Pancreas (tissue), 10 donors: ENCODE data around the gene IGSF11. TPM values are rescaled to one million over a fixed set of nuclear protein-coding genes. Genes with fewer than 3 reads are reported as not detected.
A peak's percentile ranks its signal among the peaks of the same experiment; 100 is the strongest.
"Not testable (repeated sequence)": the region's sequence is repeated elsewhere in the genome, so short reads cannot be mapped to it uniquely, and the experiment has no call there.

Source experiments
- ATAC-seq, 4 donors: fragments of 200-7000 bp; cut with Tn5 transposase; one replicate each; pipeline versions ENCODE4 v1.8.0 to v1.9.1; 2020; ENCODE audit warnings: mild to moderate bottlenecking in 4 of 4, moderate library complexity in 4 of 4
- DNase-seq, 6 donors: peaks; one replicate each; pipeline ENCODE4 v3.0.0-alpha.2; 2020
- FAIRE-seq: peaks from 2 replicates; lab custom pipeline; 2012; peaks lifted over from hg19 to GRCh38; lab: Jason Lieb, UNC
- H3K27ac ChIP-seq, 4 donors: fragments of 200-600 bp; sonication (generic); 1 replicate in 3 of 4; 2 replicates in 1 of 4; pipeline versions ENCODE4 v1.5.0 to v1.8.0; 2020
- H3K27me3 ChIP-seq, 4 donors: fragments of 200-600 bp; one replicate each; pipeline ENCODE4 v1.8.0; 2021
- H3K36me3 ChIP-seq, 3 donors: fragments of 200-600 bp; sonication (generic) in 1 of 3; one replicate each; pipeline versions ENCODE4 v1.5.0 to v1.8.0; 2020 to 2021
- H3K4me1 ChIP-seq, 3 donors: fragments of 200-600 bp; one replicate each; pipeline ENCODE4 v1.8.0; 2021
- H3K4me3 ChIP-seq, 4 donors: fragments of 200-600 bp; sonication (generic) in 2 of 4; one replicate each; pipeline versions ENCODE4 v1.5.0 to v1.8.0; 2020 to 2021
- H3K9me3 ChIP-seq, 4 donors: fragments of 200-600 bp; one replicate each; pipeline ENCODE4 v1.8.0; 2021
- WGBS, 2 donors: extraction: QIAGEN DNeasy Blood & Tissue Kit; methylation state at CpG; one replicate each; pipeline ENCODE4 v1.1.7; 2013; 5-methylcytosine and 5-hydroxymethylcytosine counted together
- intact Hi-C, 3 donors: fragments of 100-400 bp; cut with DNase I; formaldehyde crosslinking; loops; one replicate each; pipeline versions ENCODE4 v1.11.1 to v1.14.2; 2022
- polyA plus RNA-seq, 2 donors: library from polyadenylated mRNA; stranded (reverse); fragments of 200-250 nt; gene quantifications; one replicate each; pipeline ENCODE4 v1.2.3, GENCODE V29; 2013
- total RNA-seq, 6 donors: library from RNA; stranded (reverse); fragmentation: NEBNext Ultra II Directional in 4 of 6; extraction: Animal tissue kit (Norgen Biotek cat#: 25700) in 4 of 6; gene quantifications; one replicate each; pipeline versions ENCODE4 v1.2.1 to v1.2.4, GENCODE V29; 2021 to 2023
- TF ChIP-seq, protein P1 (sequence below), 4 donors: fragments of 200-600 bp; sonication (generic) in 3 of 4; IDR thresholded peaks; one replicate each; pipeline versions ENCODE4 v1.5.0 to v1.8.0; 2021; ENCODE audit warnings: antibody characterized with exemption in 4 of 4
- donor health status: healthy with polysubstance abuse.
- donor health status: DM: no; HTN: no; CAD: no; lungs with moderate emphysema.
- donor health status: DM: no; HTN: no; CAD: no.
- donor health status: control.
- donor health status: control.
- donor health status: Bipolar disorder and iron deficiency.
- donor health status: DM: yes; HTN: yes; CAD: no.
- donor health status: DM: no; HTN: no; CAD: no.
- donor health status: DM: no; HTN: no; CAD: no.
- donor health status: DM: yes; HTN: yes; CAD: no.

Gene IGSF11
- total and polyA plus RNA-seq, 8 donors = 1.5 to 6.4 (median 3.3) TPM

DNA sequence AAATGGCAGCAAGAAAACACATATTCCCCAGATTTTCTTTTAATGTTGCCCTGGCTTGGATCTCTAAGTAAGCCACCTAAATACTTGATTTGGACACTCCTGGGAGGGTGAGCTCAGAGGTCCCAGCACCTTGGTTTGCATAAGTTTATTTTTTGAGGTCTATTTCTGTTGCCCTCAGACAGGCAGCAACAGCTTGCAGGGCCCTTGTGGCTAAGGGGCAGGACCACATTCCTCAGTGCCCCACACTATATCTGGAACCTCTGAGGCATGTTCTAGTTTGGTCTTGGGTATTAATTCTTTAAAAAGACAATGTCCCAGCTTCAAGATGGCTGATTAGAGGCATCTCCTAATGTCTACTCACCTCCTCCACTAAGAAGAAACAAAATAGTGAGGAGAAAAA lies 57.5 kb downstream of the IGSF11 start:
- Histone ChIP-seq H3K4me3 (no peak overlapping the region), H3K36me3 (no peaks in the 10 kb centered on the region), H3K9me3 (no peaks in the 10 kb centered on the region), H3K4me1 (no peaks in the 10 kb centered on the region), H3K27me3 (no peaks in the 10 kb centered on the region), H3K27ac (no peak overlapping the region)
- TF ChIP-seq, protein P1, sequence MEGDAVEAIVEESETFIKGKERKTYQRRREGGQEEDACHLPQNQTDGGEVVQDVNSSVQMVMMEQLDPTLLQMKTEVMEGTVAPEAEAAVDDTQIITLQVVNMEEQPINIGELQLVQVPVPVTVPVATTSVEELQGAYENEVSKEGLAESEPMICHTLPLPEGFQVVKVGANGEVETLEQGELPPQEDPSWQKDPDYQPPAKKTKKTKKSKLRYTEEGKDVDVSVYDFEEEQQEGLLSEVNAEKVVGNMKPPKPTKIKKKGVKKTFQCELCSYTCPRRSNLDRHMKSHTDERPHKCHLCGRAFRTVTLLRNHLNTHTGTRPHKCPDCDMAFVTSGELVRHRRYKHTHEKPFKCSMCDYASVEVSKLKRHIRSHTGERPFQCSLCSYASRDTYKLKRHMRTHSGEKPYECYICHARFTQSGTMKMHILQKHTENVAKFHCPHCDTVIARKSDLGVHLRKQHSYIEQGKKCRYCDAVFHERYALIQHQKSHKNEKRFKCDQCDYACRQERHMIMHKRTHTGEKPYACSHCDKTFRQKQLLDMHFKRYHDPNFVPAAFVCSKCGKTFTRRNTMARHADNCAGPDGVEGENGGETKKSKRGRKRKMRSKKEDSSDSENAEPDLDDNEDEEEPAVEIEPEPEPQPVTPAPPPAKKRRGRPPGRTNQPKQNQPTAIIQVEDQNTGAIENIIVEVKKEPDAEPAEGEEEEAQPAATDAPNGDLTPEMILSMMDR (IDR thresholded peaks at IDR 0.05) = no peak
- intact Hi-C loops = no loop called here
- FAIRE-seq (no peak), DNase-seq (no peak), ATAC-seq (no peak)

DNA sequence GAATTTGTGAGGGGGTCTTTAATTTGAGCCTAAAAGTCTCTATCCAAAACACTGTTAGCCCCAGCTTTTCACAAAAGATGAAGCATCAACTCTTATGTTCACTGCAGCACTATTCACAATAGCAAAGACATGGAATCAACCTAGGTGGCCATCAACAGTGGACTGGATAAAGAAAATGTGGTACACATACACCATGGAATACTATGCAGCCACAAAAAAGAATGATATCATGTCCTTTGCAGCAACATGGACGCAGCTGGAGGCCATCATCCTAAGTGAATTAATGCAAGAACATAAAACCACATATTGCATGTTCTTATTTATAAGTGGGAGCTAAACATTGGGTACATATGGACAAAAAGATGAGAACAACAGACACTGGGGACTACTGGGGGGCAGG lies 59.2 kb downstream of the IGSF11 start:
- ATAC-seq, H3K27me3 ChIP-seq, H3K27ac ChIP-seq, H3K36me3 ChIP-seq, intact Hi-C loops, H3K4me1 ChIP-seq, FAIRE-seq, H3K9me3 ChIP-seq, DNase-seq, H3K4me3 ChIP-seq: not testable (repeated sequence)
- WGBS, 2 donors = 85 to 86% methylated on average over 1 of the region's 1 CpG

DNA sequence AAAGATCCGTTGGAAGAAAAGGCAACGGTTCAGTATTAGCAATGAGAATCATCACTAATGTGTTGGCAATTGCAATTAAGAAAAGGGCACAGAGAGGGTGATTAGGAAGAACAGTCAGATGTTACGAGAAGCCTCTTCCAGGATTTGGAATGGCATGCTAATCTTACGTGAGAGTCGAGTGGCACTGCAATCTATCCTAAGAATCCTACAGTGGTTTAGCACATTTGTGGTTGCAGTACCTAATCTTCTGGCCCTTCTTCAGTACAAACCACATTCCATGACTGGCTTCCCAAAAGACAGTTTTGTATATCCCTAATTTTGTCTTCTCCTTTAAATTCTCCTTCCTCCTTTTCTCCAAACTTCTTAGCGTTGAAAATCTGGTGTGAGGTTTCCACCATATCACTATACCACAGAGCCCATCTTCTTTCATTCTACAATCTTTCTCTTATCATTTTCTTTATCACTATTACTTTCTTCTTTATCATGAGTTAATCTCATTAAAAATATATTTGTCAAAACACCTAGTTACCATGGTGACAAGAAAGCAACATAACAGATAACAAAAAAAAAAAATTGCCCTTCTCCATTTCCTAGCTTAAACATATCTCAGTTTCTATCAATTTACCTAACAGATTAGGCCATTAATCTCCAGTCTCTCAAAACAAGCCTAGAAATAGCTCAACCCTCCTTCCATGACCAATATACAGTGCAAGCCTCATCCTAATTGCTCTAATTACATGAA lies 60.1 kb downstream of the IGSF11 start:
- intact Hi-C loops = no loop called here

DNA sequence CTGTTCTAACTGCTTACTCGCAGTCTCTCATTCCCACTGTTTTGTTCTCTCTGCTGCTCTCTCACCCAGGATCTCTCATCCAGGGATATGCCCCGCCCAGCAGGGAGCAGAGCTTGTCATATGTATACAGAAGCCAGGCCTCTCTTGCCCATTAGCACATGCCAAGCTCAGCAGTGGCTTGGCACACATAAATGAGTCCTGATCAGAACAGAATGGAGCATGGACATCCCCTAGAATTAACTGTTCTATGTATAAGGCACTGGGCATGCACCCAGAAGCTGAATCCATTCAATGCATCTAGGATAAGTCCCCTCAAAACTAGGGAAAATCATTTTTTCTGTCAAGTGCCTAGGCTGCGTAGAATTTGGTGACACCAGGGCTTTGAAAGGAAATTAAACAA lies 61.6 kb downstream of the IGSF11 start:
- DNase-seq (peak in 1 of 6 donors; percentile 25), ATAC-seq (peak in 1 of 4 donors; percentile 53), FAIRE-seq (no peak)
- H3K27me3 ChIP-seq = no peaks in the 10 kb centered on the region
- intact Hi-C loops = no loop called here
- no peak overlapping the region for H3K27ac ChIP-seq
- H3K4me1 ChIP-seq = no peaks in the 10 kb centered on the region
- TF ChIP-seq, protein P1 (IDR thresholded peaks at IDR 0.05) = no peak
- no peaks in the 10 kb centered on the region for H3K36me3 ChIP-seq
- H3K4me3 ChIP-seq = no peak overlapping the region
- WGBS, 2 donors = 86 to 94% methylated on average over 3 of the region's 3 CpGs
- H3K9me3 ChIP-seq = no peaks in the 10 kb centered on the region

More for the DNA sequence above, 60.1 kb downstream of the IGSF11 start:
- H3K27ac ChIP-seq = no peak overlapping the region
- no peak overlapping the region for H3K4me3 ChIP-seq
- no peak for FAIRE-seq
- ATAC-seq = no peak
- WGBS, 2 donors = 89 to 92% methylated on average over 6 of the region's 6 CpGs
- H3K4me1 ChIP-seq = no peaks in the 10 kb centered on the region
- H3K27me3 ChIP-seq = no peaks in the 10 kb centered on the region
- no peaks in the 10 kb centered on the region for H3K36me3 ChIP-seq
- no peak for DNase-seq
- H3K9me3 ChIP-seq = no peaks in the 10 kb centered on the region
- TF ChIP-seq, protein P1 (IDR thresholded peaks at IDR 0.05) = no peak

DNA sequence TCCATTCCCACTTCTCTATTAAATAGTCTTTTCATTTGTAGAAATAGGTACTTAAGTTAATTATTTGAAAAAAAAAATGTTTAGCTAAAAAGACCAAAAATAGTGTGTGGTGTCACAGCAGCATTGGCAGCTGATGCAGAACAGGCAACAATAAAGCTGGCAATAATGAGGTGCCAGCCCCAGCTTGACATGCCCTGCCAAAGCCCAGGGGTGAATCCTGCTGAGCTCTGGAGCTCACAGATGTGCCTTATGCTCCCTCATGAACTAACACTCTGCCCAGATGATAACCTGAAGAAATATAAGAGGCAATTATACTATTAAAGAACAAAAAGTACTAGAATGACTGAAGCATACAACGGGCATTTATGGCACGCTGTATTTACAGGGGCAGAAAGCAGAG lies 63.8 kb downstream of the IGSF11 start:
- H3K27me3 ChIP-seq = no peaks in the 10 kb centered on the region
- H3K36me3 ChIP-seq = no peaks in the 10 kb centered on the region
- no peak overlapping the region for H3K27ac ChIP-seq
- 78 to 88% methylated on average over 2 of the region's 2 CpGs for WGBS, 2 donors
- no peaks in the 10 kb centered on the region for H3K9me3 ChIP-seq
- TF ChIP-seq, protein P1 (IDR thresholded peaks at IDR 0.05) = no peak
- no peak overlapping the region for H3K4me3 ChIP-seq
- intact Hi-C loops = no loop called here
- ATAC-seq = no peak
- no peak for FAIRE-seq
- no peaks in the 10 kb centered on the region for H3K4me1 ChIP-seq
- DNase-seq = no peak
